GM12865 (cell line): ENCODE results near the gene ACTA2.

Experiments
- DNase-seq: peaks from one replicate; pipeline ENCODE4 v3.0.0; 2010; ENCODE audit warnings: low read depth
- H3K4me3 ChIP-seq: 2 replicates; pipeline ENCODE4 v1.5.1; 2011; ENCODE audit warnings: mild to moderate bottlenecking, low read depth, low read length, control low read depth
- CTCF ChIP-seq: IDR thresholded peaks from 2 replicates; pipeline ENCODE4 v1.5.1; 2011; ENCODE audit warnings: low read length, control low read depth, low read depth, inconsistent platforms; ENCODE audit not compliant: insufficient read depth; ENCODE audit errors: missing control alignments

The ACTA2 gene

DNA sequence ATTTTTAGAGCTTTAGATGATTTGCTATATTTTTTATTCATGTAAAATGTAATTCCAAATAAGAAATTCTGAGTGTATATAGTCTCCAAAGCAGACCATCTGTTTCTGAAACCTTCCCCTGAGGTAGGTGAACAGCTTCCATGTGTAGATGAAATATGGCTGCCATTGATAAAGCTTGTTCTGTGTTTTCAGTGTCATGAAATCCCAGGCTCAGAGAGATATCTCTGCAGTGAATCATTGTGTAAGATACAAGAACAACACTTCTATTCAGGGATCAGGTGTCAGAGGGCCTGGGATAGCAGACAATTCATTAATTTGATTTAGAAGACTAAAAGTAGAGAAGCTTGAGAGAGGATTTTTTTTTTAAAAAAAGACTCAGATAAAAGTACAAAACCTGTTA lies 29.1 kb downstream of the ACTA2 start:
- H3K4me3 ChIP-seq = no peak overlapping the region
- TF ChIP-seq CTCF = no peak
- no peak for DNase-seq

GRCh38 chr10:88922041-88922440 lies 30.5 kb downstream of the ACTA2 start:
- TF ChIP-seq CTCF = no peak
- no peak overlapping the region for H3K4me3 ChIP-seq
- DNase-seq = no peak

DNA sequence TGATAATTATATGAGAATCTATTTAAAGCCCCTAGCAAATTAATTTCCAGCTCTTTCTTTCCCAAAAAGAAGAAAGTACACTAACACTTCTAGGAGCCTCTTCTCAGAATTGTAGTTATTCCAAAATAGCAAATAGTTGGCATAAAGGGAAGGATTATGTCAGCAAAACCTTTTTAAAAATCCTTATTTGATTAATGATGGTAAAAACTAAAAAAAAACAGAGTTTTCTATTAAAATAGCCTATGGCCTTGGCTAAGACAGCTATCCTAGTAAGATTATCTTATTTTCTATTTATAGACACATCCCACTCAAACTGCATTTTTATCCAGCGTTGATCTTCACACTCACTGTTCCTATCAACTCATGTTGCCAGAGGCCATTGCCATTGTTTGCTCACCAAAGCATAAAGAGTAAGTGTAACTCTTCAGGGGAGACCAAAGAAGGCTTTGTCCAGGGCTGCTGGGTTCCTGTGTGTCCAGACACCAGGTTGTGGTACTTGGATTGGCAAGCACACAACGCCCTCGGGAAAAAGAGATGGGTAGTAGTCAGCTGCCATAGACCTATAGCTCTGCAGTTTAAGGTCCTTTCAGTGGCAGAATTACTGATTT lies 31.5 kb downstream of the ACTA2 start:
- H3K4me3 ChIP-seq = no peak overlapping the region
- no peak for TF ChIP-seq CTCF
- no peak for DNase-seq

DNA sequence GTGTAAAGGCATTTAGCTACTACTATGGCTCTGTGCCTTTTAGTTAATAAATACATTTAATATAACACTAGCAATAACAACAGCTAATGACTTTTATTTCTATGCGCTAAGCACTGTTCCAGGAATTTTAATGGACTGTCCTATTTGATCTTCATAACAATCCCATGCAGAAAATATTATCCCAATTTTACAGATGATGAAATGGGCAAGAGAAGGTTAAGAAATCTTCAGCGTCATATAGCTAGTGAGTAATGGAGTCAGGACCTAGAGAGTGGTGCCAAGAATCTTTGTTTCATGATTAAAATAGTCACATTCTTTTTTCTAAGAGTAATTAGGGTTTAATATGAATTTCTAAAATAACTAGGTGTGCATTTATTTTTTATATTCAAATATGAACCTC lies 32.4 kb downstream of the ACTA2 start:
- no peak for TF ChIP-seq CTCF
- no peak for DNase-seq
- no peak overlapping the region for H3K4me3 ChIP-seq

GRCh38 chr10:88919041-88919440 lies 33.5 kb downstream of the ACTA2 start:
- DNase-seq = no peak
- TF ChIP-seq CTCF = no peak

DNA sequence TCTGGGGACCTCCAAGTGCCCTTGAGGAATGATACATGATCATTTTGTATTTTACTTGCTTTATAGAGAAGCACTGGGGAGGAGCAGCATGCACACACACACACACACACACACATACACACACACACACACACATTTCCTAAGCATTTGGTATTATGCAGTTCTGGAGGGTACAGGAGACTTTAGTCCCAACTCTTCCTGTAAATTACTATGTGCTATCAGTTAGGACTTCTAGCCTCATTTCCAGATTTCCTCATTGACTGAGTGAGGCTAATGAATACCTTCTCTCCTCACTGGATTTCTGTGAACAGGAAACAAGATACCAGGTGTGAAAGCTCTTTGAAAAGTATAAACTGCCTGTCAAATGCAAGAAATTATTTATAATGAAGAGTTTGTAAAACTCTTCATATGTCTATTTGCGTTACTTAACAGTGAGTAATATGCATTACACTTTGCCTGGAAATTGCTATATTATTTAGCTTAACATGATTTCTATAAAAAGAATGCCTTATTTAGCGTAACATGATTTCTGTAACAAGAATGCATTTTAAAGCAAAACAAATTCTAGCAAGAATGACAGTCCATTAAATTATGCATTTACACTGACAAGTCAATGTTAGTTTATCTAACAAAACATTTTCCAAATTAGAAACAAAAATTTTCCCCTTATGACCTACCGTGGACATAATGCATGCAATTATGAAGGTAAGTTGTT lies 34.2 kb downstream of the ACTA2 start:
- DNase-seq = no peak
- no peak for TF ChIP-seq CTCF
- H3K4me3 ChIP-seq = no peak overlapping the region

More at GRCh38 chr10:88919041-88919440, 33.5 kb downstream of the ACTA2 start:
- no peak overlapping the region for H3K4me3 ChIP-seq

DNA sequence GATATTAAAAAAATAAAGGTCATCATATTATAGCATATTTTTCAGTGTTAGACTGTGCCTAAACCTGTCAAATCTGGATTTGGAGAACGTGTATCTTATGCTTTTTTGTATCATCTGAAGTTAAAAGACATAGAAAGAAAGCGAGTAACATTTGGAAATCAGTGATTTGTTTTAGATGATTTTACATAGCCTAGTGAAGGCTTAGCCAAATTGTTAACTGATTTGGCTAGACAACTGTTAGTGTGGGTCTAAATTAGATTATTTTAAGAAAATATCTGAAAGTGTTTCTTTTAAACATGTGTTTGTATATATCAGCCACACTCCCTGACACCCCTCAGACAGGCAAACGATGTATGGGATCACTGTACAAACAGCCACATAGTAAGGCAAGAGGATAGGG lies 35.6 kb downstream of the ACTA2 start:
- TF ChIP-seq CTCF = no peak
- H3K4me3 ChIP-seq = no peak overlapping the region
- no peak for DNase-seq
